Nephron (organoid): ENCODE data around the gene GRIN3B.

ENCODE experiments used
- H3K27ac Mint-ChIP-seq, 3 experiments: 2 replicates each; pipeline ENCODE4 v1.8.0; 2020; ENCODE audit warnings: mixed read lengths in 3 of 3, mild to moderate bottlenecking in 2 of 3, moderate library complexity in 1 of 3
- H3K27me3 Mint-ChIP-seq: 2 replicates; pipeline ENCODE4 v1.8.0; 2021; ENCODE audit warnings: low read depth, mild to moderate bottlenecking, moderate library complexity, mixed read lengths
- H3K36me3 Mint-ChIP-seq: 2 replicates; pipeline ENCODE4 v1.8.0; 2020; ENCODE audit warnings: low read depth, mixed read lengths
- H3K4me1 Mint-ChIP-seq: 2 replicates; pipeline ENCODE4 v1.8.0; 2020; ENCODE audit warnings: mixed read lengths
- H3K4me3 Mint-ChIP-seq, 3 experiments: 2 replicates each; pipeline ENCODE4 v1.8.0; 2020; ENCODE audit warnings: mild to moderate bottlenecking in 3 of 3, mixed read lengths in 3 of 3, moderate library complexity in 2 of 3
- H3K9me3 Mint-ChIP-seq: 2 replicates; pipeline ENCODE4 v1.8.0; 2020; ENCODE audit warnings: mixed read lengths
- CTCF ChIP-seq, 3 experiments: fragments of 200-600 bp; sonication (generic); IDR thresholded peaks; one replicate each; pipeline ENCODE4 v1.5.0; 2021; ENCODE audit warnings: antibody characterized with exemption in 3 of 3; ENCODE audit not compliant: unreplicated experiment in 3 of 3

Gene GRIN3B

GRCh38 chr19:1000591-1001537 is 645 bp downstream of the GRIN3B start:
- no peaks in the 10 kb centered on the region for H3K36me3 Mint-ChIP-seq
- no peak overlapping the region for H3K27ac Mint-ChIP-seq
- H3K4me1 Mint-ChIP-seq = peaks cover 10% of the 10 kb centered on the region
- TF ChIP-seq CTCF (IDR thresholded peaks at IDR 0.05; ENCODE audit: unreplicated experiment in 3 of 3) = no peak
- peak overlapping the region in 2 of 3 experiments; percentile 53 to 56 for H3K4me3 Mint-ChIP-seq
- H3K27me3 Mint-ChIP-seq = peaks cover 67% of the 10 kb centered on the region
- H3K9me3 Mint-ChIP-seq = no peaks in the 10 kb centered on the region

GRCh38 chr19:1001538-1002166 is 1.4 kb downstream of the GRIN3B start:
- Mint-ChIP-seq H3K4me3 (peak overlapping the region in 2 of 3 experiments; percentile 53 to 56), H3K4me1 (peaks cover 10% of the 10 kb centered on the region), H3K36me3 (peaks cover 3% of the 10 kb centered on the region), H3K9me3 (no peaks in the 10 kb centered on the region), H3K27me3 (peaks cover 59% of the 10 kb centered on the region), H3K27ac (no peak overlapping the region)
- peak; percentile 94 to 97 (median 95) for TF ChIP-seq CTCF (IDR thresholded peaks at IDR 0.05; ENCODE audit: unreplicated experiment in 3 of 3)

- Mint-ChIP-seq H3K9me3 (no peaks in the 10 kb centered on the region), H3K36me3 (peaks cover 3% of the 10 kb centered on the region), H3K27me3 (peaks cover 50% of the 10 kb centered on the region), H3K4me1 (peaks cover 10% of the 10 kb centered on the region), H3K27ac (no peak overlapping the region), H3K4me3 (no peak overlapping the region)
- TF ChIP-seq CTCF (IDR thresholded peaks at IDR 0.05; ENCODE audit: unreplicated experiment in 3 of 3) = no peak
These were observed 2.4 kb downstream of the GRIN3B start for GRCh38 chr19:1002600-1002999.

- H3K4me1 Mint-ChIP-seq = peaks cover 10% of the 10 kb centered on the region
- peaks cover 3% of the 10 kb centered on the region for H3K36me3 Mint-ChIP-seq
- no peak overlapping the region for H3K4me3 Mint-ChIP-seq
- peaks cover 43% of the 10 kb centered on the region for H3K27me3 Mint-ChIP-seq
- H3K9me3 Mint-ChIP-seq = no peaks in the 10 kb centered on the region
- no peak for TF ChIP-seq CTCF (IDR thresholded peaks at IDR 0.05; ENCODE audit: unreplicated experiment in 3 of 3)
- no peak overlapping the region for H3K27ac Mint-ChIP-seq
These were observed 3.1 kb downstream of the GRIN3B start for GRCh38 chr19:1003283-1003682.

- peaks cover 33% of the 10 kb centered on the region for H3K27me3 Mint-ChIP-seq
- peaks cover 1% of the 10 kb centered on the region for H3K4me1 Mint-ChIP-seq
- H3K9me3 Mint-ChIP-seq = no peaks in the 10 kb centered on the region
- no peak overlapping the region for H3K4me3 Mint-ChIP-seq
- TF ChIP-seq CTCF (IDR thresholded peaks at IDR 0.05; ENCODE audit: unreplicated experiment in 3 of 3) = no peak
- peaks cover 3% of the 10 kb centered on the region for H3K36me3 Mint-ChIP-seq
- no peak overlapping the region for H3K27ac Mint-ChIP-seq
These were observed 4.1 kb downstream of the GRIN3B start for GRCh38 chr19:1004204-1004802.
